Right lobe of liver (tissue), 4 donors: ENCODE results near the gene KCNJ12.
"Not testable (repeated sequence)": the region's sequence is repeated elsewhere in the genome, so short reads cannot be mapped to it uniquely, and the experiment has no call there.

Experiments
- CTCF ChIP-seq, 4 donors: fragments of 200-600 bp in 3 of 4; fragments of 450-650 bp in 1 of 4; IDR thresholded peaks; one replicate each; pipeline versions ENCODE4 v1.5.1 to v1.8.0; 2016 to 2022; ENCODE audit warnings: antibody characterized with exemption in 4 of 4, mild to moderate bottlenecking in 2 of 4
- POLR2A ChIP-seq: fragments of 450-650 bp; IDR thresholded peaks from one replicate; pipeline ENCODE4 v1.6.1; 2017; ENCODE audit warnings: antibody characterized with exemption, mild to moderate bottlenecking
- donor health status: DM: no; HTN: no; CAD: no.
- donor health status: DM: no; HTN: no; CAD: no.
- donor health status: DM: no; HTN: yes; CAD: no.

DNA sequence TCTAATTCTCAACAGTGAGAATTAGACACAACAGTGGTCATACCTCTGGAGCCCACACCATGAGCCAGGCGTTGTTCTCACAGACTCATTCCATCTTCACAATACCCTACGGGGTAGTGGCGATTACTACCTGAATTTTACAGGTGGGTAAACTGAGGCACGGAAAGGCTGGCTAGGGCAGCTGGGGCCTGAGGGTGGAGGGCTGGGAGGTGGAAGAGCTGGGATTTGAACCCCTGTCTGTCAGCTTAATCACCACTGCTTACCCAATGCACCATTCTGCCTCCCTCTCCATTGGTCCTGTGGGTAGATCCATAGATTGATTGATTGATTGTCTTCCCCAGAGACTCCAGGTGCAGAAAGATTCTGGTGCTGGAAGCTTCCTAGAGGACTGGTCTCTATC, 31.4 kb upstream of the KCNJ12 start:
- TF ChIP-seq CTCF (IDR thresholded peaks at IDR 0.05); POLR2A: not testable (repeated sequence)
